Heart right ventricle (tissue), 16 donors: Measurements from ENCODE around the gene PIK3R2. TPM values are rescaled to one million over a fixed set of nuclear protein-coding genes. Genes with fewer than 3 reads are reported as not detected.

Experiments used
- ATAC-seq, 8 donors: fragments of 200-7000 bp; cut with Tn5 transposase; one replicate each; pipeline ENCODE4 v1.9.1; 2020; ENCODE audit warnings: mild to moderate bottlenecking in 8 of 8, moderate library complexity in 8 of 8, moderate number of reproducible peaks in 1 of 8
- DNase-seq, 2 donors: peaks; one replicate each; pipeline ENCODE4 v3.0.0-alpha.2; 2020
- H3K27ac ChIP-seq, 10 donors: fragments of 200-600 bp; sonication (generic) in 2 of 10; one replicate each; pipeline versions ENCODE4 v1.5.0 to v1.8.0; 2020 to 2022; ENCODE audit warnings: mild to moderate bottlenecking in 3 of 10
- H3K27me3 ChIP-seq, 7 donors: fragments of 200-600 bp; one replicate each; pipeline ENCODE4 v1.8.0; 2021 to 2022; ENCODE audit warnings: mild to moderate bottlenecking in 2 of 7
- H3K36me3 ChIP-seq, 9 donors: fragments of 200-600 bp; sonication (generic) in 1 of 9; one replicate each; pipeline versions ENCODE4 v1.5.0 to v1.8.0; 2020 to 2022; ENCODE audit warnings: mild to moderate bottlenecking in 2 of 9
- H3K4me1 ChIP-seq, 9 donors: fragments of 200-600 bp; sonication (generic) in 1 of 9; one replicate each; pipeline versions ENCODE4 v1.5.0 to v1.8.0; 2020 to 2022; ENCODE audit warnings: mild to moderate bottlenecking in 4 of 9
- H3K4me3 ChIP-seq, 10 donors: fragments of 200-600 bp; sonication (generic) in 2 of 10; one replicate each; pipeline versions ENCODE4 v1.5.0 to v1.8.0; 2020 to 2022; ENCODE audit warnings: mild to moderate bottlenecking in 7 of 10, moderate library complexity in 2 of 10
- H3K9me3 ChIP-seq, 11 donors: fragments of 200-600 bp in 10 of 11; sonication (generic) in 2 of 11; one replicate each; pipeline versions ENCODE4 v1.5.0 to v1.8.0; 2013 to 2022; ENCODE audit warnings: mild to moderate bottlenecking in 2 of 11, control low read depth in 1 of 11, moderate library complexity in 1 of 11
- WGBS, 2 donors: extraction: QIAGEN DNeasy Blood & Tissue Kit; methylation state at CpG; one replicate each; pipeline ENCODE4 v1.1.7; 2013; ENCODE audit warnings: inconsistent platforms in 1 of 2; 5-methylcytosine and 5-hydroxymethylcytosine counted together
- intact Hi-C, 10 donors: fragments of 100-400 bp; cut with DNase I; formaldehyde crosslinking; loops; one replicate each; pipeline versions ENCODE4 v1.11.1 to v1.14.2; 2022
- polyA plus RNA-seq, 2 donors: library from polyadenylated mRNA; stranded (reverse); fragments of 200-250 nt; gene quantifications; one replicate each; pipeline ENCODE4 v1.2.3, GENCODE V29; 2013
- total RNA-seq, 10 donors: library from RNA; stranded (reverse); fragmentation: NEBNext Ultra II Directional in 3 of 10; extraction: Animal tissue kit (Norgen Biotek cat#: 25700) in 3 of 10; gene quantifications; one replicate each; pipeline versions ENCODE4 v1.2.1 to v1.2.4, GENCODE V29; 2021 to 2023
- TF ChIP-seq, protein P1 (sequence below), 9 donors: fragments of 200-600 bp; sonication (generic) in 2 of 9; IDR thresholded peaks; one replicate each; pipeline versions ENCODE4 v1.5.0 to v1.8.0; 2021 to 2022; ENCODE audit warnings: antibody characterized with exemption in 9 of 9, mild to moderate bottlenecking in 5 of 9, moderate library complexity in 1 of 9
- donor health status: Arrhythmogenic right ventricular cardiomyopathy.
- donor health status: ischemic (EF 13 %, LVEDD 7.1; RV severe dilation, severe dysfunction).
- donor health status: healthy with polysubstance abuse.
- donor health status: DM: no; HTN: yes; CAD: no.
- donor health status: DM: no; HTN: no; CAD: no.
- donor health status: ischemic (EF 25% LVEDD 6.9; RV normal size, moderate dysfunction).
- donor health status: ischemic (EF 25% LVEDD 5.7; RV mildly dilated, moderate dysfunction).
- donor health status: healthy.
- donor health status: DM: yes; HTN: yes; CAD: no.
- donor health status: Ischemic cardiomyopathy.
- donor health status: ischemic (EF 35%, LVEDD 5.7; RV mildly dilated, moderate dysfunction).
- donor health status: nonischemic (EF 11% LVEDD 7.7; RV severe dilation, severe dysfunction).
- donor health status: DM: yes; HTN: yes; CAD: no.
- donor health status: PGD.
- donor health status: ischemic (EF 29% LVEDD 5.4; RV normal size, mild dysfunction).
- donor health status: nonischemic (EF 23%, LVEDD 6.1; RV moderate dilation, normal function).

PIK3R2 gene
- total and polyA plus RNA-seq, 12 donors: 2.3 to 29.1 (median 21.7) TPM

DNA sequence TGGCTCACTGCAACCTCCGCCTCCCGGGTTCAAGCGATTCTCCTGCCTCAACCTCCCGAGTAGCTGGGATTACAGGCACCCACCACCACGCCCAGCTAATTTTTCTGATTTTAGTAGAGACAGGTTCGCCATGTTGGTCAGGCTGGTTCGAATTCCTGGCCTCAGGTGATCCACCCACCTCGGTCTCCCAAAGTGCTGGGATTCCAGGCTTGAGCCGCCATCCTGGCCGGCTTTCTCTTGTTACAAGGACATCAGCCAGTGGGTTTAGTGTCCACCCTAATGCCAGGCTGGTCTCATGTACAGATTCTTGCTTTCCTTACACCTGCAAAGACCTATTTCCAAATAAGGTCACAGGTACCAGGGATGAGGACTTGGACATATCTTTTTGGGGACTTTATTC is 6.8 kb downstream of the PIK3R2 start:
- intact Hi-C loops: loop anchor here in 5 of 10 donors (5.0 to 10.0 kb wide), 4 partner anchors 38 to 48 kb away; no protein-coding TSS in a partner anchor

DNA sequence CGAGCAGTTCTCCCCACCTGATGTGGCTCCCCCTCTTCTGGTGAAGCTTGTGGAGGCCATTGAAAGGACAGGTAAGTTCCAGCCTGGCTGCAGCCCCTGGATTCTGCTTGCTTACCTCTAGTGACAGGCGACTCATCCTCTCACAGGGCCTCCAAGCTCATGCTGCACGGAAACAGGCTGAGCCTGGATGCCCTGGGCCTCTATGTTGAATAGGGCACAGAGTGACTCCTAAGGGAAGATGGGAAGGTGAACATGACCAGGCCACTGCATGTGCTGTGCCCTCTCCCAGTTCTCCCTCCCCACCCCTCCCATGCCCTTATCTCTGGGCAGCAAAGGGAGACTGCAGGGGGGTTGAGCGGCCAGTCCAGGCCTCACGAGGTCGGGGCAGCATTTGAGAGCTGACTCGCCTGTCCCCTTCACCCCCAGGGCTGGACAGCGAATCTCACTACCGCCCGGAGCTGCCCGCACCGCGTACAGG is 7.6 kb downstream of the PIK3R2 start:
- Histone ChIP-seq H3K4me1 (peaks cover 21 to 48% (median 39%) of the 10 kb centered on the region in 9 donors), H3K36me3 (peaks cover 0 to 47% (median 9%) of the 10 kb centered on the region in 9 donors), H3K27me3 (no peaks in the 10 kb centered on the region), H3K4me3 (peak overlapping the region in 9 of 10 donors; percentile 30 to 58 (median 44)), H3K27ac (peak overlapping the region; percentile 57 to 89 (median 83)), H3K9me3 (no peaks in the 10 kb centered on the region)
- ATAC-seq (peak; percentile 2 to 31 (median 18)), DNase-seq (no peak)
- WGBS, 2 donors: 57 to 61% methylated on average over 13 of the region's 13 CpGs
- intact Hi-C loops: loop anchor here in 3 of 10 donors (5.0 to 10.0 kb wide), 3 partner anchors 43 to 48 kb away; no protein-coding TSS in a partner anchor
- TF ChIP-seq, protein P1, sequence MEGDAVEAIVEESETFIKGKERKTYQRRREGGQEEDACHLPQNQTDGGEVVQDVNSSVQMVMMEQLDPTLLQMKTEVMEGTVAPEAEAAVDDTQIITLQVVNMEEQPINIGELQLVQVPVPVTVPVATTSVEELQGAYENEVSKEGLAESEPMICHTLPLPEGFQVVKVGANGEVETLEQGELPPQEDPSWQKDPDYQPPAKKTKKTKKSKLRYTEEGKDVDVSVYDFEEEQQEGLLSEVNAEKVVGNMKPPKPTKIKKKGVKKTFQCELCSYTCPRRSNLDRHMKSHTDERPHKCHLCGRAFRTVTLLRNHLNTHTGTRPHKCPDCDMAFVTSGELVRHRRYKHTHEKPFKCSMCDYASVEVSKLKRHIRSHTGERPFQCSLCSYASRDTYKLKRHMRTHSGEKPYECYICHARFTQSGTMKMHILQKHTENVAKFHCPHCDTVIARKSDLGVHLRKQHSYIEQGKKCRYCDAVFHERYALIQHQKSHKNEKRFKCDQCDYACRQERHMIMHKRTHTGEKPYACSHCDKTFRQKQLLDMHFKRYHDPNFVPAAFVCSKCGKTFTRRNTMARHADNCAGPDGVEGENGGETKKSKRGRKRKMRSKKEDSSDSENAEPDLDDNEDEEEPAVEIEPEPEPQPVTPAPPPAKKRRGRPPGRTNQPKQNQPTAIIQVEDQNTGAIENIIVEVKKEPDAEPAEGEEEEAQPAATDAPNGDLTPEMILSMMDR (IDR thresholded peaks at IDR 0.05): no peak

More for the DNA sequence above, 6.8 kb downstream of the PIK3R2 start:
- Histone ChIP-seq H3K36me3 (peaks cover 0 to 42% (median 6%) of the 10 kb centered on the region in 9 donors), H3K4me1 (peaks cover 21 to 50% (median 39%) of the 10 kb centered on the region in 9 donors), H3K27me3 (no peaks in the 10 kb centered on the region), H3K9me3 (no peaks in the 10 kb centered on the region), H3K27ac (peak overlapping the region in 2 of 10 donors; percentile 77 to 89), H3K4me3 (no peak overlapping the region)
- WGBS, 2 donors: 96% methylated on average over 10 of the region's 10 CpGs
- ATAC-seq: no peak
- TF ChIP-seq, protein P1 (IDR thresholded peaks at IDR 0.05): no peak
- DNase-seq: no peak

- intact Hi-C loops: loop anchor here in 3 of 10 donors (5.0 to 10.0 kb wide), 3 partner anchors 44 to 49 kb away; no protein-coding TSS in a partner anchor
- peaks cover 20 to 43% (median 34%) of the 10 kb centered on the region in 9 donors for H3K4me1 ChIP-seq
- peak overlapping the region in 9 of 10 donors; percentile 30 to 58 (median 44) for H3K4me3 ChIP-seq
- DNase-seq: peak in 1 of 2 donors; percentile 84
- H3K27me3 ChIP-seq: no peaks in the 10 kb centered on the region
- H3K27ac ChIP-seq: peak overlapping the region; percentile 57 to 89 (median 83)
- TF ChIP-seq, protein P1 (IDR thresholded peaks at IDR 0.05): peak; percentile 45 to 93 (median 68)
- peak; percentile 37 to 89 (median 71) for ATAC-seq
- WGBS, 2 donors: 2% methylated on average over 56 to 66 of the region's 66 CpGs
- H3K9me3 ChIP-seq: no peaks in the 10 kb centered on the region
- H3K36me3 ChIP-seq: peaks cover 0 to 47% (median 15%) of the 10 kb centered on the region in 9 donors
These were observed 8.1 kb downstream of the PIK3R2 start for GRCh38 chr19:18160971-18161635.

DNA sequence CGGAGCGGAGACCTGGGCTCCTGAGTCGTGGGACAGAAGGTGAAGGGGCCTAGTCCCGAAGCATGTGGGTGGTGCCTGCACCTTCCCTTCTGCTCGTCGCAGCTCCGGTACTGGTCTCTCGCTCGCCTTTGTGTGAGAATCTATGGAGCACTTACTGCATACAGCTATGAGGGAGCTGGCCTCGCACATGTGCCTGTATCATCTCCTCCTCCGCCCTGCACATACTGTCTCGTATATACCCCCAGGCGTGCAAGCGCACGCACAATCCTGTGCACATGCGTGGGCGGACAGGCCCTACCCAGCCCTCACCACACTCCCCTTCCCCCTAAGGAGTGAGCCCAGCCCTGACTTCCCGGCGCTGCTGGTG is 8.7 kb downstream of the PIK3R2 start:
- Histone ChIP-seq H3K4me3 (peak overlapping the region in 7 of 10 donors; percentile 35 to 58 (median 47)), H3K9me3 (no peaks in the 10 kb centered on the region), H3K36me3 (peaks cover 0 to 50% (median 20%) of the 10 kb centered on the region in 9 donors), H3K27me3 (no peaks in the 10 kb centered on the region), H3K27ac (peak overlapping the region in 4 of 10 donors; percentile 31 to 79 (median 34)), H3K4me1 (peaks cover 15 to 38% (median 29%) of the 10 kb centered on the region in 9 donors)
- intact Hi-C loops: loop anchor here in 3 of 10 donors (5.0 to 10.0 kb wide), 3 partner anchors 44 to 49 kb away; no protein-coding TSS in a partner anchor
- DNase-seq: no peak
- TF ChIP-seq, protein P1 (IDR thresholded peaks at IDR 0.05): peak in 4 of 9 donors; percentile 15 to 49 (median 20)
- WGBS, 2 donors: 63 to 73% methylated on average over 19 of the region's 19 CpGs
- peak in 4 of 8 donors; percentile 2 to 4 (median 2) for ATAC-seq
